Measurements from ENCODE around the gene SLC25A21.

The SLC25A21 gene

GRCh38 chr14:36658123-36659009 lies 514.0 kb downstream of the SLC25A21 start:
- DNase-seq: no peak

GRCh38 chr14:36657399-36658122 lies 514.8 kb downstream of the SLC25A21 start:
- no peak for DNase-seq

GRCh38 chr14:36656687-36657398 lies 515.6 kb downstream of the SLC25A21 start:
- no peak for DNase-seq

GRCh38 chr14:36655963-36656686 lies 516.3 kb downstream of the SLC25A21 start:
- peak; percentile 90 for DNase-seq

- no peak for DNase-seq
These were observed 516.8 kb downstream of the SLC25A21 start for GRCh38 chr14:36655571-36655962.

GRCh38 chr14:36654794-36655381 lies 517.5 kb downstream of the SLC25A21 start:
- no peak for DNase-seq

GRCh38 chr14:36653962-36654793 lies 518.2 kb downstream of the SLC25A21 start:
- no peak for DNase-seq

- no peak for DNase-seq
These were observed 519.0 kb downstream of the SLC25A21 start for GRCh38 chr14:36653413-36653812.

- DNase-seq: no peak
These were observed 519.7 kb downstream of the SLC25A21 start for GRCh38 chr14:36652542-36653201.

GRCh38 chr14:36649872-36650650 lies 522.3 kb downstream of the SLC25A21 start:
- DNase-seq: no peak

GRCh38 chr14:36647824-36648753 lies 524.3 kb downstream of the SLC25A21 start:
- peak; percentile 33 for DNase-seq

- no peak for DNase-seq
These were observed 525.0 kb downstream of the SLC25A21 start for GRCh38 chr14:36647417-36647823.

- DNase-seq: peak; percentile 34
These were observed 525.6 kb downstream of the SLC25A21 start for GRCh38 chr14:36646664-36647416.

GRCh38 chr14:36633580-36633979 lies 538.8 kb downstream of the SLC25A21 start:
- no peak for DNase-seq

All from NCI-H524 treated with DMSO at 0.1 percent for 48 hours (cell line).